ENCODE results near the gene TRIP10.
"Not testable (repeated sequence)": the region's sequence is repeated elsewhere in the genome, so short reads cannot be mapped to it uniquely, and the experiment has no call there.

TRIP10 gene

DNA sequence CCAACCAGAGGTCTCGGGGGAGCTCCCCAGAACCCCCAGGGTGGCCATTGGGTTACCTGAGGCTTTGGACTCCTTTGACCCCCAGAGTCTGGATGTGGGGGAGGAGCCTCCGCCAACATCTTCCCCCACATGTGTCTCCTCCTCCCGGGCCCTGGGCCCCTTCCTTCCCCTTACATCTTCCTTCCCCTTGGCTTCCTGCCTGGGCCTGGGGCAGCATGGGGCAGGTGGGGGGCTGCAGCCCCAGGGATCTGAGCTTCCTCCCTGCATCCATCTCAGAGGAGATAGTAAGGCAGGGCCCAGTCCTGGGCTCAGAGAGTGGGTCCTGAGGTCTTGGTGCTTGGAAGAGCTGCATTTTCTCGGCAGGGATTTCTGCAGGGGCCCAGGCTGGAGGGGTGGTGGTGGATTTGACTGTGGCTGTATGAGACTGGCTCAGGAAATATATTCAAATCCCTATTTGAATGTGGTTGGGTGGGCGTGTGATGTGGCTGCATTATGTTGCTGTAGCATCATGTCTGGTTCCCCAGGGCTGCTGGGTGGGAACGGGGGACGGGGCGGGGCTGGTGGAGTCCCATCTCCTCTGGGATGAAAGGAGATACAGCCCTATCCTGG, 33.9 kb downstream of the TRIP10 start:
- no peak for TF ChIP-seq ESRRG (CRISPR knock-in tag; IDR thresholded peaks at IDR 0.05)

GRCh38 chr19:6774821-6775707, 35.6 kb downstream of the TRIP10 start:
- ATAC-seq, result no peak
- TF ChIP-seq RARB (CRISPR knock-in tag; IDR thresholded peaks at IDR 0.05) (no peak), ZFP3 (CRISPR knock-in tag; IDR thresholded peaks at IDR 0.05) (peak; percentile 94)

More for the DNA sequence above, 33.9 kb downstream of the TRIP10 start:
- no peak for ATAC-seq

DNA sequence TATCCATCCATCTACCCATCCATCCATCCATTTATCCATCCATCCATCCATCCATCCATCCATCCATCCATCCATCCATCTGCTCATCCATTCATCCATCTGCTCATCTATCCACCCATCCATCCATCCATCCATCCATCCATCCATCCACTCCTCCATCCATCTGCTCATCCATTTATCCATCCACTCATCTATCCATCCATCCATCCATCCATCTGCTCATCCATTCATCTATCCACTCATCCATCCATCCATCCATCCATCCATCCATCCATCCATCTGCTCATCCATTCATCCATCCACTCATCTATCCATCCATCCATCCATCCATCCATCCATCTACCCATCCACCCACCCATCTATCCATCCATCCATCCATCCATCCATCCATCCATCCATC, 36.6 kb downstream of the TRIP10 start:
- not testable (repeated sequence) for ATAC-seq

- ATAC-seq, result no peak
- TF ChIP-seq TOX (CRISPR knock-in tag; IDR thresholded peaks at IDR 0.05; ENCODE audit: borderline replicate concordance) (no peak), ZNF565 (CRISPR knock-in tag; conservative IDR thresholded peaks at IDR 0.05; ENCODE audit: low read depth) (no peak), ZFP3 (CRISPR knock-in tag; IDR thresholded peaks at IDR 0.05) (no peak), CSDC2 (CRISPR knock-in tag; IDR thresholded peaks at IDR 0.05) (no peak), ZC3H10 (CRISPR knock-in tag; IDR thresholded peaks at IDR 0.05) (no peak), POU6F1 (CRISPR knock-in tag; IDR thresholded peaks at IDR 0.05; ENCODE audit: borderline replicate concordance, low read depth) (no peak), ISL1 (CRISPR knock-in tag; IDR thresholded peaks at IDR 0.05) (no peak)
- TF ChIP-seq, protein P1, sequence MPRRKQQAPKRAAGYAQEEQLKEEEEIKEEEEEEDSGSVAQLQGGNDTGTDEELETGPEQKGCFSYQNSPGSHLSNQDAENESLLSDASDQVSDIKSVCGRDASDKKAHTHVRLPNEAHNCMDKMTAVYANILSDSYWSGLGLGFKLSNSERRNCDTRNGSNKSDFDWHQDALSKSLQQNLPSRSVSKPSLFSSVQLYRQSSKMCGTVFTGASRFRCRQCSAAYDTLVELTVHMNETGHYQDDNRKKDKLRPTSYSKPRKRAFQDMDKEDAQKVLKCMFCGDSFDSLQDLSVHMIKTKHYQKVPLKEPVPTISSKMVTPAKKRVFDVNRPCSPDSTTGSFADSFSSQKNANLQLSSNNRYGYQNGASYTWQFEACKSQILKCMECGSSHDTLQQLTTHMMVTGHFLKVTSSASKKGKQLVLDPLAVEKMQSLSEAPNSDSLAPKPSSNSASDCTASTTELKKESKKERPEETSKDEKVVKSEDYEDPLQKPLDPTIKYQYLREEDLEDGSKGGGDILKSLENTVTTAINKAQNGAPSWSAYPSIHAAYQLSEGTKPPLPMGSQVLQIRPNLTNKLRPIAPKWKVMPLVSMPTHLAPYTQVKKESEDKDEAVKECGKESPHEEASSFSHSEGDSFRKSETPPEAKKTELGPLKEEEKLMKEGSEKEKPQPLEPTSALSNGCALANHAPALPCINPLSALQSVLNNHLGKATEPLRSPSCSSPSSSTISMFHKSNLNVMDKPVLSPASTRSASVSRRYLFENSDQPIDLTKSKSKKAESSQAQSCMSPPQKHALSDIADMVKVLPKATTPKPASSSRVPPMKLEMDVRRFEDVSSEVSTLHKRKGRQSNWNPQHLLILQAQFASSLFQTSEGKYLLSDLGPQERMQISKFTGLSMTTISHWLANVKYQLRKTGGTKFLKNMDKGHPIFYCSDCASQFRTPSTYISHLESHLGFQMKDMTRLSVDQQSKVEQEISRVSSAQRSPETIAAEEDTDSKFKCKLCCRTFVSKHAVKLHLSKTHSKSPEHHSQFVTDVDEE (CRISPR knock-in tag; IDR thresholded peaks at IDR 0.05), result no peak
- TF ChIP-seq, protein P2, sequence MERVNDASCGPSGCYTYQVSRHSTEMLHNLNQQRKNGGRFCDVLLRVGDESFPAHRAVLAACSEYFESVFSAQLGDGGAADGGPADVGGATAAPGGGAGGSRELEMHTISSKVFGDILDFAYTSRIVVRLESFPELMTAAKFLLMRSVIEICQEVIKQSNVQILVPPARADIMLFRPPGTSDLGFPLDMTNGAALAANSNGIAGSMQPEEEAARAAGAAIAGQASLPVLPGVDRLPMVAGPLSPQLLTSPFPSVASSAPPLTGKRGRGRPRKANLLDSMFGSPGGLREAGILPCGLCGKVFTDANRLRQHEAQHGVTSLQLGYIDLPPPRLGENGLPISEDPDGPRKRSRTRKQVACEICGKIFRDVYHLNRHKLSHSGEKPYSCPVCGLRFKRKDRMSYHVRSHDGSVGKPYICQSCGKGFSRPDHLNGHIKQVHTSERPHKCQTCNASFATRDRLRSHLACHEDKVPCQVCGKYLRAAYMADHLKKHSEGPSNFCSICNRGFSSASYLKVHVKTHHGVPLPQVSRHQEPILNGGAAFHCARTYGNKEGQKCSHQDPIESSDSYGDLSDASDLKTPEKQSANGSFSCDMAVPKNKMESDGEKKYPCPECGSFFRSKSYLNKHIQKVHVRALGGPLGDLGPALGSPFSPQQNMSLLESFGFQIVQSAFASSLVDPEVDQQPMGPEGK (CRISPR knock-in tag; IDR thresholded peaks at IDR 0.05; ENCODE audit: borderline replicate concordance), result no peak
Measured at GRCh38 chr19:6776999-6777398, 37.5 kb downstream of the TRIP10 start.

DNA sequence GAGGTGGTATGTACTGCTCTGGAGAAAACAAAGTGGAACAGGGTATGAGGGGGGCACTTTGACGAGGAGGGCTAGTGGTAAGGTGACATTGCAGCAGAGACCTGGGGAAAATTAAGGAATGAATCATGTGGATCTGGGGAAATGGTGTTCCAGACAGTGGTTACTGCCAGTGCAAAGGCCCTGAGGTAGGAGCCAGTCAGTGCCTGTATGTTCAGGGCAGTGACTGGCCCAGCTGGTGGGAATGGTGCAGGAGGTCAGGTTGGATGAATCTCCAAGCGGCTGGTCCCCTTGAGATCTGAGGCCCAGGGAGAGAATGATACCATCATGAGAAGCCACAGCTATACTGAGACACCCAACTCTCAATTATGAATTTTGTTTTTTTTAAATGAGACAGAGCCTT, 38.0 kb downstream of the TRIP10 start:
- ATAC-seq, result no peak
- TF ChIP-seq ZFP3 (CRISPR knock-in tag; IDR thresholded peaks at IDR 0.05) (no peak), CSDC2 (CRISPR knock-in tag; IDR thresholded peaks at IDR 0.05) (no peak), ISL1 (CRISPR knock-in tag; IDR thresholded peaks at IDR 0.05) (no peak), POU6F1 (CRISPR knock-in tag; IDR thresholded peaks at IDR 0.05; ENCODE audit: borderline replicate concordance, low read depth) (no peak), PPARA (CRISPR knock-in tag; IDR thresholded peaks at IDR 0.05; ENCODE audit: borderline replicate concordance) (no peak), TOX (CRISPR knock-in tag; IDR thresholded peaks at IDR 0.05; ENCODE audit: borderline replicate concordance) (no peak)
- TF ChIP-seq, protein P1 (CRISPR knock-in tag; IDR thresholded peaks at IDR 0.05), result no peak
